Medulla oblongata (tissue), 1 donor: Measurements from ENCODE around the gene CGREF1.
"Not testable (repeated sequence)": the region's sequence is repeated elsewhere in the genome, so short reads cannot be mapped to it uniquely, and the experiment has no call there.

Experiments
- DNase-seq: peaks from one replicate; pipeline ENCODE4 v3.0.0-alpha.2; 2015; ENCODE audit errors: extremely low spot score

The CGREF1 gene

DNA sequence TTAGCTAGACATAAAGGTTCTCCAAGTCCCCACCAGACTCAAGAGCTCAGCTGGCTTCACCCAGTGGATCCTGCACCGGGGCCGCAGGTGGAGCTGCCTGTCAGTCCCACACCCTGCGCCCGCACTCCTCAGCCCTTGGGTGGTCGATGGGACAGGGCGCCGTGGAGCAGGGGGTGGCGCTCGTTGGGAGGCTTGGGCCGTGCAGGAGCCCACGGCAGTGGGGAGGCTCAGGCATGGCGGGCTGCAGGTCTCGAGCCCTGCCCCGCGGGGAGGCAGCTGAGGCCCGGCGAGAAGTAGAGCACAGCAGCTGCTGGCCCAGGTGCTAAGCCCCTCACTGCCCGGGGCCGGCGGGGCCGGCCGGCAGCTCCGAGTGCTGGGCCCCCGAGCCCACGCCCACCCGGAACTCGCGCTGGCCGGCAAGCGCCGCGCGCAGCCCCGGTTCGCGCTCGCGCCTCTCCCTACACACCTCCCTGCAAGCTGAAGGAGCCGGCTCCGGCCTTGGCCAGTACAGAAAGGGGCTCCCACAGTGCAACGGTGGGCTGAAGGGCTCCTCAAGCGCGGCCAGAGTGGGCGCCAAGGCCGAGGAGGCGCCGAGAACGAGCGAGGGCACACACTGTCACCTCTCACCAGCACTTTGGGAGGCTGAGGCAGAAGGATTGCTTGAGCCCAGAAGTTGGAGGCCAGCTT is 7.4 kb downstream of the CGREF1 start:
- DNase-seq, result not testable (repeated sequence)

DNA sequence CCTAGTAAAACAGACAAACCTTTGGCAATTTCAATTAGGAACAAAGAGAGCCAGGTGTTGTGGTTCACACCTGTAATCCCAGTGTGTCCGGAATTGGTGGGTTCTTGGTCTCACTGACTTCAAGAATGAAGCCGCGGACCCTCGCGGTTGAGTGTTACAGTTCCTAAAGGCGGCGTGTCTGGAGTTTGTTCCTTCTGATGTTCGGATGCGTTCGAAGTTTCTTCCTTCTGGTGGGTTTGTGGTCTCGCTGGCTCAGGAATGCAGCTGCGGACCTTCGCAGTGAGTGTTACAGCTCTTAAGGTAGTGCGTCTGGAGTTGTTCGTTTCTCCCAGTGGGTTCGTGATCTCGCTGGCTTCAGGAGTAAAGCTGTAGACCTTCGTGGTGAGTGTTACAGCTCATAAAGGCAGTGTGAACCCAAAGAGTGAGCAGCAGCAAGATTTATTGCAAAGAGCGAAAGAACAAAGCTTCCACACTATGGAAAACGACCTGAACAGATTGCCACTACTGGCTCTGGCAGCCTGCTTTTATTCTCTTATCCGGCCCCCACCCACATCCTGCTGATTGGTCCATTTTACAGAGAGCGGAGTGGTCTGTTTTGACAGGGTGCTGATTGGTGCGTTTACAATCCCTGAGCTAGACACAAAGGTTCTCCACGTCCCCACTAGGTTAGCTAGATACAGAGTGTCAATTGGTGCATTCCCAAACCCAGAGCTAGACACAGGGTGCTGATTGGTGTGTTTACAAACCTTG is 8.2 kb downstream of the CGREF1 start:
- not testable (repeated sequence) for DNase-seq

DNA sequence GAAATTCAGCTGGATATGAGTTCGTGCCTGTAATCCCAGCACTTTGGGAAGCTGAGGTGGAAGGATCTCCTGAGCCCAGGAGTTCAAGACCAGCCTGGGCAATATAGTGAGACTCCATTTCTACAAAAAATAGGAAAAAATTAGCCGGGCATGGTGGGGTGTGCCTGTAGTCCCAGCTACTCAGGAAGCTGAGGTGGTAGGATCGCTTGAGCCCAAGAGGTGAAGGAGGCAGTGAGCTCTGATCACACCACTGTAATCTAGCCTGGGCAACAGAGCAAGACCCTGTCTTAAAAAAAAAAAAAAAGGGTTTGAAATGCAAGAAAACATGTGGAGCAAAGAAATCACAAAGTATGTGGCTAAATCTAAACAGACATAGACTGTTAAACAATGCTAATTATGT is 9.8 kb downstream of the CGREF1 start:
- DNase-seq, result no peak

- no peak for DNase-seq
Measured at GRCh38 chr2:27108221-27108620, 10.7 kb downstream of the CGREF1 start.

DNA sequence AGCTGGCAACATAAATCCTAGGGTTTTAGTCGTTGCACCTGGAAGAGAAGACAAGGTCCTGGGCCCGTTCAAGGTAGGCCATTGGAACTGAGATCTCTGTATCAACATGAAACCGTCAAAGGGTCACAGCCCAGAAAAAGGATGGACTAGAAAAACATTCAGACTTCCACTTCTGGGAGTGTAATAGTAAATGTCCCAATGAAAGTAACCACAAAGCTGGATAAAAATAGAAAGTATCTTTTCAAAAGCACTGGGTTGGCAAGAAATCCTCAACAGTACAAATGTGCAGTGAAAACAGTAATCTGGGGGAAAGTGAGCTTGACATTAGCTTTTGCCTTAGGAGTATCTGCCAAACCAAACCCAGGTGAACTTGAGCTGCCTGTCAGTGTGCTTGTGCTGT is 12.9 kb downstream of the CGREF1 start:
- DNase-seq, result no peak

GRCh38 chr2:27102329-27102728 is 16.6 kb downstream of the CGREF1 start:
- DNase-seq, result no peak

GRCh38 chr2:27100036-27100435 is 18.9 kb downstream of the CGREF1 start:
- DNase-seq, result no peak

DNA sequence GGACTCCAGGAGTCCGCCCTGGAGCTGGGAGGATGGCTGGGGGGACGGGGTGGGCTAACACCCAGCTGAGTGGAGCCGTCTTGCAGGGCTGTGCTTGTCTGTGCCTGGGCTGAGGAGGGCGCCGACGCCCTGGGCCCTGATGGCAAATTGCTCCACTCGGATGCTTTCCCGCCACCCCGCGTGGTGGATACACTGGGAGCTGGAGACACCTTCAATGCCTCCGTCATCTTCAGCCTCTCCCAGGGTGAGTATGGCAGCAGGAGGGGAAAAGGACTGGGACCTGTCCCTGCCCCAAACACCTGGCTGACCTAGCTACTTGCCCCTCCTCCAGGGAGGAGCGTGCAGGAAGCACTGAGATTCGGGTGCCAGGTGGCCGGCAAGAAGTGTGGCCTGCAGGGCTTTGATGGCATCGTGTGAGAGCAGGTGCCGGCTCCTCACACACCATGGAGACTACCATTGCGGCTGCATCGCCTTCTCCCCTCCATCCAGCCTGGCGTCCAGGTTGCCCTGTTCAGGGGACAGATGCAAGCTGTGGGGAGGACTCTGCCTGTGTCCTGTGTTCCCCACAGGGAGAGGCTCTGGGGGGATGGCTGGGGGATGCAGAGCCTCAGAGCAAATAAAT is 19.5 kb downstream of the CGREF1 start:
- DNase-seq, result no peak

DNA sequence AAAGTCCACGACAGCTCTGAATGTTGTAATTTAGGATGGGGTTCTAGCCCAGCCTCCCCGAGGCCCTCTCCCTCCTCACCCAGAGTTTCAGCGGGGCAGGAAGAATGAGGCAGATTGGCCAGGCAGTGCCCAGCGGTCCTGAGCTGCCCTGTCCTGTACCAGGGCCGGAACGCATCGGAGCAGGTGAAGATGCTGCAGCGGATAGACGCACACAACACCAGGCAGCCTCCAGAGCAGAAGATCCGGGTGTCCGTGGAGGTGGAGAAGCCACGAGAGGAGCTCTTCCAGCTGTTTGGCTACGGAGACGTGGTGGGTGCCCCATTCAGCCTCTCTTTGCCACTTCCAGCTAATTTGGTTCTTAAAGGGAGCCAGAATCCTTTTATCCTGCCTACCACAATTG is 21.6 kb downstream of the CGREF1 start:
- DNase-seq, result no peak

- DNase-seq, result no peak
Measured at GRCh38 chr2:27096748-27097297, 22.1 kb downstream of the CGREF1 start.

DNA sequence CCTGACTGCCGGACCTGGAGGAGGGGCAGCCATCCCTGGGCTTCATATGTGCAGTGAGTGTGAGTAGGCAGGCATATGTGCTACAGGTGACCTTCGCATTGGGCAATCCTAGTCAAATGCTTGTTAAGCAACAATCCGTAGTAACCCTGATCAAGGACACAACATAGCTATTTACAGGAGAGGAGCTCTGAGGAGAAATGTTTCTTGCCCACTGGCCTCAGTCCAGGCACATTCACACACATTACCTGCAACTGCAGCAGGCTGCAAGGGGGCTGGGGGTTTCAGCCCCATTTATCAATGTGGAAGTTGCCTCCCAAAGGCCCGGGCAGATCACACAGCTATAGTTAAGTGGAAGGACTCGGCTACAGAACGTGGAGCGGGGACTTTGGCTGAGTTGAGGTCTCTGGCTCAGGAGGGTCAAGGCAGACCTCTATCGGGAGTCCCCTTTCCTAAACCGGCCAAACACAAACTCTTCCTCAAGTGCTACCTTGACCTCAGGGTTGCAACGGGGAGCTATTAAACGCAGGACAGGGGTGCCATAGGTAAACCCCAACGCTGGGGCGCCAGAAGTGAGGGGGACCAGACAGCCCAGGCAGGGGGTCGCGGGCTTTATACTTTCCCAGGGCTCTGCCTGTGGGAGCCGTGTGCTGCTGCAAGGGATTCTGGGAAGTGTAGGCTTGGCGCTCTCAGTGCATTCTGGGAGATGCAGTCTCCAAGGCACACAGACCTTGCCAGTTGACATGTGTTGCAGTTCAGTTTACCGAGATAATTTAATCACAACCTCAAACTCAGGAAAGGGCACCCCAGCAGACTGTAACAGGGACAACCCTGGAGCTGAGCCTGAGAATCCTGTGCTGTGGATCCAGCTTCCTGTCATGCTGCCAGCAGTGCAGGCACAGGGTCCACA is 22.9 kb downstream of the CGREF1 start:
- DNase-seq, result peak; percentile 80

DNA sequence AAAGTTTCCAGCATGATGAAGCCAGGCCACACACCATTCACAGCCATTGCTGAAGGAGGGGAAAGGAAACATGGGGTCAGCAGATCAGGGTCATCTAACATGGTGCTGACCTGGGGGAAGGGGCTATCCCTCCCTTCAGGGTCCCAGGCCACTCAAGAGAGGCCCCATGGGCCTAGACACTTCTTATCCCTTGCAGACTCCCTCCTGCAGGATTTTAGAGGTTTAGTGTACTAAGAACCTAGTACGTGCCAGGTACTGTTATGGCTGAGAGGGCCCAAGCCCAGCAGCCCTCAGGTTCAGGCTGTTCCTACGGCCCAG is 23.5 kb downstream of the CGREF1 start:
- DNase-seq, result no peak

DNA sequence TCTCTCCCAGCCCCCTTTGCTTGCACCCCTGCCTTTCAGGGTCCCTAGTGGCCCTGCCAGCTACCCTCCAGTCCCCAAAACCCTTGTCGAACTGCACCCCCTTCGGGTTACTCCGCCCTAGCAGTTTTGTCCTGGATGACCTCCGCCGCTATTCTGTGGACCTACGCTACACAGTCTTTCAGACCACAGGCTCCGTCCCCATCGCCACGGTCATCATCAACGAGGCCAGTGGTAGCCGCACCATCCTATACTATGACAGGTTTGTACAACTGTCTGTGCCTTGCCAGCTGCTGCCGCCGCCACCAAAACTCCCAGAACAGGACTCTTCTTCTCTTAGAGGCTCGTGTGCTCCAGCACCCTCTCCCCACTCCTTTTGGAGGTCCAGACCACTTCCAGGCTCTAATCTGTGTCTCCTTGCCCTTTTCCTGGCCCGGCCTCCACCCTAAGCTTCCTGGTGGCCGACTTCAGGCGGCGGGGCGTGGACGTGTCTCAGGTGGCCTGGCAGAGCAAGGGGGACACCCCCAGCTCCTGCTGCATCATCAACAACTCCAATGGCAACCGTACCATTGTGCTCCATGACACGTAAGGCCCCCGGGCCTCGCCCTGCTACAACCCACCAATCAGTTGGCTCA is 24.5 kb downstream of the CGREF1 start:
- DNase-seq, result no peak

GRCh38 chr2:27093430-27094352 is 25.2 kb downstream of the CGREF1 start:
- no peak for DNase-seq

GRCh38 chr2:27092696-27093429 is 26.1 kb downstream of the CGREF1 start:
- no peak for DNase-seq

DNA sequence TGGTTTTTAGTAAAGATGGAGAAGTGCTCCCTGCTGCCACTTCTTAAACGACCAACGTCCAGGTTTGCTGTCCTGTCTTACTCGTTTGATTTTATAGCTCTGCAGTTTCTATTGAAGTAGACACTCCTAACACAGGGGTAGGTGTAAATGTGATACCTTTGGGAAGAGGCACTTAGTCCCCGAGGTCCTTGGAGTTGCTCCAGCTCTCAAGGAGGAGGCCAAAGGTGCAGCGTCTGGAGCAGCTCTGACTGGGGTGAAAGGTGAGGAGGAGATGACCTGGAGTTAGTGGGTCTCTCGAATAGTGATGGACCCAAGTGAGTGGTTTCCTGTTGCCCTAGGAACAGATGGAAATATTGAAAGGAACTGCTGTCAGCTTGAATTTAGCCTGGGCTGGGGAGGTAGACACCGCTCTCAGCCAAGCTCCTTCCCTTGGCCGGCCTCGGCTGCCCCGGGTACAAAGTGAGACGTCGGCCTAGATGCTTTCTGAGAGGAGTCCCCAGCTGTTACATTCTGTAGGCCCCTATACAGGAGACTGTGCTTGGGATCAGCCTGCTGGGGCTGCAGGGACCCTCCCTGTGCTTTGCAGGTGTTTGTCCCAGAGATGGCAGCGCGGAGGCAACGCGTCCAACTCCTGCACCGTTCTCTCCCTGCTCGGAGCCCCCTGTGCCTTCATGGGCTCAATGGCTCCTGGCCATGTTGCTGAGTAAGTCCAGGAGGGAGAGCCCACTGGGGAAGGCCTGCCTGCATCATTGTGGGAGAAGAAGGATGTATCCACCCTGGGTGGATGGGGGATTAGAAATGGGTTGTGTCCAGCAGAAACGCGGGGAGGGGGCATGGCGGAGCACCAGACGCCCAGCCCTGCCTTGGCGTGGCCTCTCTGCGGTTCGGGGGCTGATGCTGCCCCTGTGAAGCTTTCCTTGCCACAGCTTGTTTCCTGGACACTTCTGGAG is 26.9 kb downstream of the CGREF1 start:
- no peak for DNase-seq

GRCh38 chr2:27089111-27089954 is 29.6 kb downstream of the CGREF1 start:
- DNase-seq, result no peak
